Activated T-cell treated with anti-CD3 and anti-CD28 coated beads for 4 hours (primary cell): ENCODE measurements around the gene CMIP.
A peak's percentile ranks its signal among the peaks of the same experiment; 100 is the strongest.

Source experiments
- DNase-seq: peaks from one replicate; pipeline ENCODE4 v3.0.0-alpha.2; 2020

The CMIP gene

GRCh38 chr16:81629896-81630634 is 185.5 kb downstream of the CMIP start:
- no peak for DNase-seq

GRCh38 chr16:81630635-81631031 is 186.0 kb downstream of the CMIP start:
- no peak for DNase-seq

- DNase-seq, result peak; percentile 68
These were observed 188.0 kb downstream of the CMIP start for GRCh38 chr16:81632392-81633146.

GRCh38 chr16:81633147-81633619 is 188.6 kb downstream of the CMIP start:
- no peak for DNase-seq

GRCh38 chr16:81633680-81634379 is 189.2 kb downstream of the CMIP start:
- DNase-seq, result no peak

GRCh38 chr16:81634380-81635062 is 189.9 kb downstream of the CMIP start:
- no peak for DNase-seq

GRCh38 chr16:81635063-81635937 is 190.7 kb downstream of the CMIP start:
- DNase-seq, result no peak

- DNase-seq, result no peak
These were observed 191.8 kb downstream of the CMIP start for GRCh38 chr16:81636298-81636993.

GRCh38 chr16:81637336-81638235 is 193.0 kb downstream of the CMIP start:
- DNase-seq, result no peak

- no peak for DNase-seq
These were observed 193.8 kb downstream of the CMIP start for GRCh38 chr16:81638286-81638945.

- no peak for DNase-seq
These were observed 194.7 kb downstream of the CMIP start for GRCh38 chr16:81639348-81639747.

- no peak for DNase-seq
These were observed 195.5 kb downstream of the CMIP start for GRCh38 chr16:81639931-81640680.

- no peak for DNase-seq
These were observed 196.1 kb downstream of the CMIP start for GRCh38 chr16:81640681-81641070.

GRCh38 chr16:81641395-81642106 is 196.9 kb downstream of the CMIP start:
- DNase-seq, result no peak

- no peak for DNase-seq
These were observed 197.5 kb downstream of the CMIP start for GRCh38 chr16:81642107-81642436.

- no peak for DNase-seq
These were observed 198.3 kb downstream of the CMIP start for GRCh38 chr16:81642943-81643342.

- no peak for DNase-seq
These were observed 200.7 kb downstream of the CMIP start for GRCh38 chr16:81645266-81645694.

GRCh38 chr16:81645925-81646324 is 201.3 kb downstream of the CMIP start:
- no peak for DNase-seq
